GM18907 (cell line): ENCODE data around the gene ODF2.

ENCODE experiments used
- ATAC-seq: cut with Tn5 transposase; IDR thresholded peaks from one replicate; pipeline ENCODE4 v1.9.1; 2021; ENCODE audit warnings: mild to moderate bottlenecking, moderate library complexity; ENCODE audit not compliant: unreplicated experiment

ODF2 gene

GRCh38 chr9:128526720-128527119 lies 70.9 kb downstream of the ODF2 start:
- no peak for ATAC-seq

- ATAC-seq = no peak
Observed at GRCh38 chr9:128528445-128529160, 72.8 kb downstream of the ODF2 start.

GRCh38 chr9:128529191-128529590 lies 73.4 kb downstream of the ODF2 start:
- no peak for ATAC-seq

- no peak for ATAC-seq
Observed at GRCh38 chr9:128532581-128532980, 76.8 kb downstream of the ODF2 start.

- no peak for ATAC-seq
Observed at GRCh38 chr9:128540634-128541360, 85.0 kb downstream of the ODF2 start.

GRCh38 chr9:128546504-128546903 lies 90.7 kb downstream of the ODF2 start:
- no peak for ATAC-seq

GRCh38 chr9:128548876-128549275 lies 93.1 kb downstream of the ODF2 start:
- no peak for ATAC-seq

GRCh38 chr9:128550226-128550625 lies 94.4 kb downstream of the ODF2 start:
- no peak for ATAC-seq
